Epithelial cell of proximal tubule (primary cell): Measurements from ENCODE around the gene IFT122. TPM values are rescaled to one million over a fixed set of nuclear protein-coding genes. Genes with fewer than 3 reads are reported as not detected.

ENCODE experiments used
- DNase-seq: peaks from one replicate; pipeline ENCODE4 v3.0.0-alpha.2; 2011; ENCODE audit warnings: low read depth
- H3K4me3 ChIP-seq: 2 replicates; pipeline ENCODE4 v1.5.1; 2011; ENCODE audit warnings: low read depth, mild to moderate bottlenecking, low read length
- total RNA-seq: library from RNA; depleted of rRNA; stranded (reverse); fragments of >200 nt; gene quantifications from 2 replicates; pipeline ENCODE4 v1.2.3, GENCODE V29; 2015
- TF ChIP-seq, protein P1 (sequence below): conservative IDR thresholded peaks from 2 replicates; pipeline ENCODE4 v1.5.1; 2012; ENCODE audit warnings: low read depth, mild to moderate bottlenecking, low read length

The IFT122 gene
- total RNA-seq, 1 donor from 2014 or later = 15.2 TPM

DNA sequence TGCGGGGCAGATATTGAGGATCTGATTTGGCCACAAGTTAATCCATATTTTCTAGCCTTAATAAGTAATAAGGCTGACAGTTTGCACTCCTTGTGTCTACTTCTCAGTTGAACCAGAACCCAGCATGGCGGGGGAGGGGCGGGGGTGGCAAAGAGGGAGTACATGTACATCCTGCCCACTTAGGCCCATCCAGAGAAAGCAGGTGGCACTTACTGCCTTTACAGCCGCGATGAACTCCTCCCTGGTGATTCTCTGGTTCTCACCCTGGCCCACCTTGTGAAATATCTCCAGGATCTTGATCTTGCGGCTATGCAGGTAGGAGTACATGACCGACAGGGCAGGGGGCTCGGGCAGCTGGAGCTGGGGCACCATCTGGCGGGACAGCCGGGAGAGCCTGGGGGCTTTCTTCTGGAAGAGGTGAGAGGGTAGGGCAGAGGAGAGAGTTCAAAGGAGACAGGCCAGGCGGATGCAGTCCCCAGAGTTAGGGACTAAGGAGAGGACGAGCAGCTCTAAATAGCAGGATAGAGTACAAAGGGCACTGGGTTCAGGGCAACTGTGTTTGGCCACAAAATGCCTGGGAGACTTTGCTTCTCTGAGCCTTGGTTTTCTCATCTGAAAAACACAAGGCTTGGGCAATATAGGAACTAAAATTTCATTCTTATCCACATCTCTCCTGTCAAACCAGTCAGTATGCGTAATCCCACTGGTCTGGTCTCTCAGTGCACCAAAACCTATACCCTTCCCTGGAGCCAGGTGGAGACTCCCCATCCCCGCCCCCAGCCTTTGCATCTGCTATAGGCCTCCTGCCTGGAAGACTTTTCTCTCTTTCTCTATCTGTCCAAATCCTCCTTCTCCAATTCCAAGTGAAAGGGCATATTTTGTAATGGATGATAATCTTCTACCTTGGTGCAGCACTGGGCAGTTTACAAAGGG lies 21.7 kb upstream of the IFT122 start:
- no peak for DNase-seq

DNA sequence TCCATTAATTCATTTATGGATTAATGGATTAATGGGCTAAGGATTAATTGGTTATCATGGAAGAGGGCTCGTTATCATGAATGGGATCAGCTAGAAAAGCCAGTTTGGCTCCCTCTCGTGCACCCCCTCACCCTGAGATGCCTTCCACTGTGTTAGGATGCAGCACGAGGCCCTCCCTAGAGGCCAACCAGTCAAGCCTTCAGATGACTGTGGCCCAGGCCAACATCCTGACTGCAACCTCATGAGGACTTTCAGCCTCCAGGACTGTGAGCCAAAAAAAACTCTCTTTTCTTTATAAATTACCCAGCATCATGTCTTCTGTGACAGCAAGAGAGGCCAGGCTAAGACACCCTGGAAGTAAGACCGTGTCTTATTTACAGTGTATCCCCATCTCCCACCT lies 20.5 kb upstream of the IFT122 start:
- no peak overlapping the region for H3K4me3 ChIP-seq
- no peak for DNase-seq
- TF ChIP-seq, protein P1, sequence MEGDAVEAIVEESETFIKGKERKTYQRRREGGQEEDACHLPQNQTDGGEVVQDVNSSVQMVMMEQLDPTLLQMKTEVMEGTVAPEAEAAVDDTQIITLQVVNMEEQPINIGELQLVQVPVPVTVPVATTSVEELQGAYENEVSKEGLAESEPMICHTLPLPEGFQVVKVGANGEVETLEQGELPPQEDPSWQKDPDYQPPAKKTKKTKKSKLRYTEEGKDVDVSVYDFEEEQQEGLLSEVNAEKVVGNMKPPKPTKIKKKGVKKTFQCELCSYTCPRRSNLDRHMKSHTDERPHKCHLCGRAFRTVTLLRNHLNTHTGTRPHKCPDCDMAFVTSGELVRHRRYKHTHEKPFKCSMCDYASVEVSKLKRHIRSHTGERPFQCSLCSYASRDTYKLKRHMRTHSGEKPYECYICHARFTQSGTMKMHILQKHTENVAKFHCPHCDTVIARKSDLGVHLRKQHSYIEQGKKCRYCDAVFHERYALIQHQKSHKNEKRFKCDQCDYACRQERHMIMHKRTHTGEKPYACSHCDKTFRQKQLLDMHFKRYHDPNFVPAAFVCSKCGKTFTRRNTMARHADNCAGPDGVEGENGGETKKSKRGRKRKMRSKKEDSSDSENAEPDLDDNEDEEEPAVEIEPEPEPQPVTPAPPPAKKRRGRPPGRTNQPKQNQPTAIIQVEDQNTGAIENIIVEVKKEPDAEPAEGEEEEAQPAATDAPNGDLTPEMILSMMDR = no peak

More for the DNA sequence above, 21.7 kb upstream of the IFT122 start:
- no peak overlapping the region for H3K4me3 ChIP-seq
- TF ChIP-seq, protein P1 = no peak

DNA sequence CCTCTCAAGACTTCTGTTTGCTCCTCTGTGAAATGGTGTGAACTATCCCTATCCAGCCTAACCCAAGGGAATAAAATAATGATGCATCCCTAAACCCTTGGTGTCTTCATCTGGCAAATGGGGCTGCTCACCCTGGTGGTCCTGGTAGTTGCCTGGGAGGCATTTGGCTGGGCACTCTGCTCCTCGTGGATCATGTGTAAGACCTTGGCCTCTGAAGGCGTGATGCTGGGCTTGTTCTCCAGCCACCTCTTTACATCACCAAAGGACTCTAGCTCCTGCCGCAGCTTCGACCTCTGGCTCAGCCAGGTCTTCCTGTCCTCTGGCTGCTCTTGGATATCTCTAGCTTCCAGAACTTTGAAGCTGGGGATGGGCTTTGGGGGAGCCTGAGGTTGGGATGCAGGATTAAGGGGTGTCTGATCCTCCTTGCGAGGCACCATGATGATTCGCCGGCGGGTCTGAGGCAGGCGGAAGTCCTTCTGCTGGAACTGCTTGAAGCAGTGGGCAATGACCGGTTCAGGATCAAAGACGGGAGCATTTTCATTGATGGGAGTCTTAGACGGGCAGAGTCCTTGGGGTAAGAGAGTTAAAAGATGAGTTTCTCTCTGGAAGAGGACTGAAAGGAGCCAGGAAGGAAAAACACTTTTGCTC lies 18.7 kb upstream of the IFT122 start:
- DNase-seq = no peak
- TF ChIP-seq, protein P1 = no peak
- no peak overlapping the region for H3K4me3 ChIP-seq

DNA sequence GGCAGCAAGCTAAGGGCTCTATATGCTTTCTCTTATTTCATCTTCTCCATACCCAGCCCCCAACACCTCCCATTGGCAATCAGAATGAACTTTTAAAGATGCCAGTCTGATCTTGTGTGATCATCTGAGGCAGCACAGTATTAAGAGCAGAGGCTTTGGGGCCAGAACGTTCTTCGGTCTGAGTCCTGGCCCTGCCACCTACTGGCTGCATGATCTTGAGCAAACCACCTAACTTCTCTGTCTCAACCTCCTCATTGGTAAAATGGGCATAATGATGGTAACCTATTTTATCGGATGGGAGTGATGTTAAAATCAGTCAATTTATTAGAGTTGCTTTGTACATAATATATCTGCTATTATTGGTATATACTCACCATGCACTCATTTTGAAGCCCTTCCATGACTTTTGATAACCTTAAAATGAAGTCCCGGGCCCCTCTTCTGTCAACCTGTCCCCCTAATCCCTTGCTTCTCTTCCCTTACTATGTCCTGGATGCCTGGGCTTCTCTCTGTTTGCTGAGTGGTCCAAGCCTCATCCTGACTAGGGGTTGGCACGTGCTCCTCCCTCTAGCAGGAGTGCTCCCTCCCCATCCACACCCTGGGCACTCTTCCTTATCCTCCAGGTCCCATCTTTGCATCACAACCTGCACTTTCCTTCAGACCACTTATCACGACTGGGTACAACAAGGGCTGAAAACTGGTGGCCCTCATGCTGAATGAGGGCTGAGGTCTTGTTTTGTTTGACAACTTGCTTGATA lies 17.9 kb upstream of the IFT122 start:
- no peak for DNase-seq
- no peak overlapping the region for H3K4me3 ChIP-seq
- TF ChIP-seq, protein P1 = peak; percentile 44

DNA sequence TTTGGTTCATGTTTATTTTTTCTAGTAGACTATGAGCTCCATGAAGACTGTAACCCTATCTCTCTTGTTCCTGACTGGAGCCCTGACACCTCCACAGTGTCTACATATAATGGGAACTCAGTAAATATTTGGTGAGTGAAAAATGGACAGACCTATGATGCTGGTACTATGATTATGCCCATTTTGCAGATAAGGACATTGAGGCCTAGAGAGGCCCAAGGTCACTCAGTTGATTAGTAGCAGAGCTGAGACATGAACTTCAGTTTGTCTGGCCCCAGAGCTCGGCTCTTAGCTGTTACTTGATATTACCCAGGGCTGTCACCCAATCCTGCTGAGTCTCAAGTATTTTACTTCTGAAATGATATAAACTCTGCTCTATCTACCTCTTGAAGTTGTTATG lies 17.1 kb upstream of the IFT122 start:
- no peak for DNase-seq
- no peak overlapping the region for H3K4me3 ChIP-seq
- TF ChIP-seq, protein P1 = no peak

DNA sequence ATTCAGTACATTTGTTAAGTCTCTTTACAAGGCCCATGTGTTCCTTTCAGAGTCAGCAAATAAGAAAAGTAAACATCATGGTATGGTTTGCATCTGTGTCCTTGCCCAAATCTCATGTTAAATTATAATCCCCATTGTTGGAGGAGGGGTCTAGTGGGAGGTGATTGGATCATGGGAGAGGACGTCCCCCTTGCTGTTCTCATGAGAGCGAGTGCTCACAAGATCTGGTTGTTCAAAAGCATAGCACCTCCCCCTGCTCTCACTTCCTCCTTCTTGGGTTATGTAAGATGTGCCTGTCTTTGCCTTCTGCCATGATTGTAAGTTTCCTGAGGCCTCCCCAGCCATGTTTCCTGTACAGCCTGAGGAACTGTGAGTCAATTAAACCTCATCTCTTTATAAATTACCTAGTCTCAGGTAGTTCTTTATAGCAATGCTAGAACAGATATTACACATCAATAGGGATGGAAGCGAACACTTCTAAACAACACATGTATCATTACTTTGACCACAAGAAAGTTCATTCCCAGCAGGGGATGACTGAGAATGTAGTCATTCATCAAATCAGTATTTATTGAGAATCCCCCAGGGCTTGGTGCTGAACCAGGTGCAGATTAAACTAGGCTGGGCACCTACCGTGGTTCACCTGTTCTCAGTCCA lies 15.7 kb upstream of the IFT122 start:
- no peak for DNase-seq
- no peak overlapping the region for H3K4me3 ChIP-seq
- TF ChIP-seq, protein P1 = no peak
